ENCODE data around the gene HDAC9. TPM values are rescaled to one million over a fixed set of nuclear protein-coding genes. Genes with fewer than 3 reads are reported as not detected.

HDAC9 gene
- polyA plus RNA-seq, 1 of the 3 experiments (the other 2 are of a cell fraction), result 11.6 TPM

- TF ChIP-seq REST (IDR thresholded peaks at IDR 0.05; ENCODE audit: low read depth, low read length), result no peak
- TF ChIP-seq TEAD4 (IDR thresholded peaks at IDR 0.05; ENCODE audit: borderline replicate concordance, insufficient read depth), result no peak
- no peak for TF ChIP-seq TAF1 (IDR thresholded peaks at IDR 0.05; ENCODE audit: borderline replicate concordance, low read depth, low read length)
- peak; percentile 24; the same call in 1 of the 2 replicates for TF ChIP-seq SMC3 (IDR thresholded peaks at IDR 0.05; ENCODE audit: low read depth, low read length)
- TF ChIP-seq, protein P1, sequence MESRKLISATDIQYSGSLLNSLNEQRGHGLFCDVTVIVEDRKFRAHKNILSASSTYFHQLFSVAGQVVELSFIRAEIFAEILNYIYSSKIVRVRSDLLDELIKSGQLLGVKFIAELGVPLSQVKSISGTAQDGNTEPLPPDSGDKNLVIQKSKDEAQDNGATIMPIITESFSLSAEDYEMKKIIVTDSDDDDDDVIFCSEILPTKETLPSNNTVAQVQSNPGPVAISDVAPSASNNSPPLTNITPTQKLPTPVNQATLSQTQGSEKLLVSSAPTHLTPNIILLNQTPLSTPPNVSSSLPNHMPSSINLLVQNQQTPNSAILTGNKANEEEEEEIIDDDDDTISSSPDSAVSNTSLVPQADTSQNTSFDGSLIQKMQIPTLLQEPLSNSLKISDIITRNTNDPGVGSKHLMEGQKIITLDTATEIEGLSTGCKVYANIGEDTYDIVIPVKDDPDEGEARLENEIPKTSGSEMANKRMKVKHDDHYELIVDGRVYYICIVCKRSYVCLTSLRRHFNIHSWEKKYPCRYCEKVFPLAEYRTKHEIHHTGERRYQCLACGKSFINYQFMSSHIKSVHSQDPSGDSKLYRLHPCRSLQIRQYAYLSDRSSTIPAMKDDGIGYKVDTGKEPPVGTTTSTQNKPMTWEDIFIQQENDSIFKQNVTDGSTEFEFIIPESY (IDR thresholded peaks at IDR 0.05; ENCODE audit: borderline replicate concordance, low read depth), result no peak
- no peak for TF ChIP-seq GATA2 (CRISPR knock-in tag; IDR thresholded peaks at IDR 0.05)
- peak; percentile 55 for TF ChIP-seq RAD21 (IDR thresholded peaks at IDR 0.05; ENCODE audit: low read length)
Observed at GRCh38 chr7:18894155-18894554, 398.6 kb downstream of the HDAC9 start (continued).

DNA sequence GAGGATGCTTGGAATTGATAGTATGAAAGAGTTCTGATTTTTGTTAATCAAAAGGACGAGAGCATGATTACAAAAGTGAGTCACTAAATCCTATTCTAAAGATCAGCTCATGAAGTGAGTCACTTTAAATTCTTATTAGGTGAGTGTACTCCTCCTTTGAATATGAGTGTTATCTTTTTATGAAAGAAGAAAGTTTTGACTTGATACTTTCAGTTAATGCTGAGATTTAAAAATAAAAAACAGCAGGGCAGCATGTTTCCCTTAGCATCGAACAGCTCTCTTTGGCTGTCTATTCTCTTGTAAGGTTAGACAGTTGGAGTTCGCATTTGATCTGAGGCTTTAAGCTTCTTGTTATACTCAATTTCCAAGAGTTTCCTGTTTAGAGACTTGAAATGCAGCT is 399.9 kb downstream of the HDAC9 start:
- Histone ChIP-seq H3K4me3 (ENCODE audit: low read depth in 2 of 2, low read length in 1 of 2) (peak overlapping the region; percentile 26 to 33; a peak in 3 of 4 replicates), H4K20me1 (ENCODE audit: insufficient read depth) (no peaks in the 10 kb centered on the region), H3K9me3 (no peaks in the 10 kb centered on the region), H2AFZ (ENCODE audit: low read depth) (peak overlapping the region; percentile 62), H3F3A (replicated peaks; ENCODE audit: insufficient read depth) (peaks cover 27% of the 10 kb centered on the region), H3K36me3 (replicated peaks in 1 of 2; ENCODE audit: control insufficient read depth in 1 of 2, insufficient read depth in 2 of 2, low read length in 1 of 2) (no peaks in the 10 kb centered on the region), H3K4me2 (peak overlapping the region; percentile 62), H3K79me2 (ENCODE audit: insufficient read depth) (no peaks in the 10 kb centered on the region), H3K9ac (peak overlapping the region; percentile 55; the same call in 1 of the 2 replicates), H3K27ac (ENCODE audit: low read depth in 2 of 2, low read length in 1 of 2) (peak overlapping the region; percentile 90 to 100), H3K4me1 (ENCODE audit: control insufficient read depth in 1 of 2, insufficient read depth in 2 of 2, low read depth in 1 of 2, low read length in 1 of 2) (peaks cover 18 to 63% of the 10 kb centered on the region in 2 experiments; a peak in 3 of 4 replicates), H3K27me3 (ENCODE audit: insufficient read depth) (no peaks in the 10 kb centered on the region), H3K9me2 (no peaks in the 10 kb centered on the region)
- 7% methylated on average over 3 of the region's 3 CpGs for WGBS (ENCODE audit: low lambda C conversion rate)
- CTCF ChIA-PET, result interaction anchor here (0.7 to 5.5 kb wide), 6 partner anchors 20 to 1520 kb away, joined by 3 to 36 read pairs (median 4); no protein-coding TSS in a partner anchor
- POLR2A ChIA-PET, result no interaction called here
- no peak for DNase-seq
- TF ChIP-seq RFX5 (IDR thresholded peaks at IDR 0.05; ENCODE audit: low read length), result no peak
- TF ChIP-seq CHD2 (IDR thresholded peaks at IDR 0.05; ENCODE audit: low read length, partially characterized antibody), result no peak
- TF ChIP-seq USF1 (IDR thresholded peaks at IDR 0.05; ENCODE audit: borderline replicate concordance, low read depth), result no peak
- peak; percentile 61; the same call in 1 of the 2 replicates for TF ChIP-seq NFIC (IDR thresholded peaks at IDR 0.05; ENCODE audit: borderline replicate concordance)
- TF ChIP-seq FOSL2 (IDR thresholded peaks at IDR 0.05; ENCODE audit: borderline replicate concordance, low read depth), result peak; percentile 99
- no peak for TF ChIP-seq GATA2 (CRISPR knock-in tag; IDR thresholded peaks at IDR 0.05)
- TF ChIP-seq SMC3 (IDR thresholded peaks at IDR 0.05; ENCODE audit: low read depth, low read length), result no peak
- TF ChIP-seq IRF3 (IDR thresholded peaks at IDR 0.05; ENCODE audit: low read depth, low read length), result no peak
- 0 out of 2 replicates have a peak, but pooled peaks have one; percentile 27 for TF ChIP-seq RXRA (IDR thresholded peaks at IDR 0.05; ENCODE audit: borderline replicate concordance, low read depth)
- TF ChIP-seq SIN3A (IDR thresholded peaks at IDR 0.05; ENCODE audit: borderline replicate concordance, low read depth, low read length), result no peak
- no peak for TF ChIP-seq GABPA (IDR thresholded peaks at IDR 0.05; ENCODE audit: low read depth)
- TF ChIP-seq ELF1 (IDR thresholded peaks at IDR 0.05), result no peak
- 0 out of 2 replicates have a peak, but pooled peaks have one; percentile 11 for TF ChIP-seq YY1 (IDR thresholded peaks at IDR 0.05; ENCODE audit: low read depth)
- TF ChIP-seq MEF2A (IDR thresholded peaks at IDR 0.05; ENCODE audit: borderline replicate concordance, low read depth), result peak; percentile 57; the same call in 1 of the 2 replicates
- peak in 1 of 2 experiments; percentile 94; a peak in 2 of 4 replicates for TF ChIP-seq EP300 (IDR thresholded peaks at IDR 0.05; ENCODE audit: borderline replicate concordance in 1 of 2, low read depth in 1 of 2, low read length in 1 of 2)
- TF ChIP-seq TEAD4 (IDR thresholded peaks at IDR 0.05; ENCODE audit: borderline replicate concordance, insufficient read depth), result peak; percentile 80
- no peak for TF ChIP-seq RAD21 (IDR thresholded peaks at IDR 0.05; ENCODE audit: low read length)
- TF ChIP-seq EZH2phosphoT487 (IDR thresholded peaks at IDR 0.05; ENCODE audit: borderline replicate concordance, low read depth), result no peak
- TF ChIP-seq POLR2AphosphoS5 (IDR thresholded peaks at IDR 0.05; ENCODE audit: low read depth, low read length), result peak; percentile 65; the same call in 1 of the 2 replicates

Data from SK-N-SH (cell line).